Hepatocyte (in vitro differentiated cells): ENCODE data around the gene AGAP1.

Source experiments
- CTCF ChIP-seq: fragments of 200-600 bp; sonication (generic); IDR thresholded peaks from 2 replicates; pipeline ENCODE4 v1.5.1; 2016; ENCODE audit warnings: antibody characterized with exemption, mild to moderate bottlenecking; ENCODE audit not compliant: poor library complexity
- EZH2 ChIP-seq: fragments of 200-600 bp; sonication (generic); IDR thresholded peaks from 2 replicates; pipeline ENCODE4 v1.6.1; 2016; ENCODE audit warnings: antibody characterized with exemption, mild to moderate bottlenecking, borderline replicate concordance
- EZH2phosphoT487 ChIP-seq: fragments of 200-600 bp; sonication (generic); IDR thresholded peaks from one replicate; pipeline ENCODE4 v1.6.1; 2018; ENCODE audit warnings: antibody characterized with exemption, mild to moderate bottlenecking, low read depth, moderate library complexity; ENCODE audit not compliant: unreplicated experiment, severe bottlenecking

- TF ChIP-seq CTCF, result no peak
- no peak for TF ChIP-seq EZH2phosphoT487
- no peak for TF ChIP-seq EZH2
Observed at GRCh38 chr2:235909358-235909757, 415.5 kb downstream of the AGAP1 start.
